Vagina (tissue), 2 donors: Measurements from ENCODE around the gene SEPTIN5. TPM values are rescaled to one million over a fixed set of nuclear protein-coding genes. Genes with fewer than 3 reads are reported as not detected.

ENCODE experiments used
- DNase-seq, 2 donors: peaks; one replicate each; pipeline ENCODE4 v3.0.0-alpha.2; 2017; ENCODE audit errors: extremely low spot score in 2 of 2
- H3K27ac ChIP-seq: fragments of 200-600 bp; sonication (generic); one replicate; pipeline ENCODE4 v1.5.1; 2019
- H3K27me3 ChIP-seq: fragments of 200-600 bp; sonication (generic); one replicate; pipeline ENCODE4 v1.5.1; 2019
- H3K36me3 ChIP-seq, 2 donors: fragments of 200-600 bp; sonication (generic); one replicate each; pipeline ENCODE4 v1.5.1; 2017 to 2019
- H3K4me1 ChIP-seq: fragments of 200-600 bp; sonication (generic); one replicate; pipeline ENCODE4 v1.5.1; 2019
- H3K4me3 ChIP-seq, 2 donors: fragments of 200-600 bp; sonication (generic); 1 replicate in 1 of 2; 2 replicates in 1 of 2; pipeline ENCODE4 v1.5.1; 2016 to 2019
- H3K9me3 ChIP-seq: fragments of 200-600 bp; sonication (generic); one replicate; pipeline ENCODE4 v1.5.1; 2019
- POLR2A ChIP-seq, 2 donors: fragments of 450-650 bp; IDR thresholded peaks; one replicate each; pipeline ENCODE4 v1.6.1; 2017; ENCODE audit warnings: antibody characterized with exemption in 2 of 2, mild to moderate bottlenecking in 2 of 2, moderate library complexity in 2 of 2
- POLR2AphosphoS5 ChIP-seq, 2 donors: sonication (generic); formaldehyde crosslinking; IDR thresholded peaks; one replicate each; pipeline ENCODE4 v1.9.0; 2017; ENCODE audit warnings: antibody characterized with exemption in 2 of 2, mild to moderate bottlenecking in 2 of 2, low read depth in 1 of 2; ENCODE audit not compliant: insufficient read depth in 1 of 2
- intact Hi-C: fragments of 100-400 bp; cut with DNase I; formaldehyde crosslinking; loops from one replicate; pipeline ENCODE4 v1.15.1; 2023
- total RNA-seq: library from RNA; depleted of rRNA; stranded (reverse); fragments of >200 nt; gene quantifications from one replicate; pipeline ENCODE4 v1.2.3, GENCODE V29; 2016
- TF ChIP-seq, protein P1 (sequence below), 3 experiments: fragments of 450-650 bp in 2 of 3; fragments of 200-600 bp in 1 of 3; sonication (generic) in 1 of 3; IDR thresholded peaks; one replicate each; pipeline ENCODE4 v1.5.1; 2017 to 2019; ENCODE audit warnings: antibody characterized with exemption in 3 of 3, mild to moderate bottlenecking in 2 of 3, moderate library complexity in 2 of 3

SEPTIN5 gene
- total RNA-seq, 1 donor from 2014 or later, result 67.3 TPM

DNA sequence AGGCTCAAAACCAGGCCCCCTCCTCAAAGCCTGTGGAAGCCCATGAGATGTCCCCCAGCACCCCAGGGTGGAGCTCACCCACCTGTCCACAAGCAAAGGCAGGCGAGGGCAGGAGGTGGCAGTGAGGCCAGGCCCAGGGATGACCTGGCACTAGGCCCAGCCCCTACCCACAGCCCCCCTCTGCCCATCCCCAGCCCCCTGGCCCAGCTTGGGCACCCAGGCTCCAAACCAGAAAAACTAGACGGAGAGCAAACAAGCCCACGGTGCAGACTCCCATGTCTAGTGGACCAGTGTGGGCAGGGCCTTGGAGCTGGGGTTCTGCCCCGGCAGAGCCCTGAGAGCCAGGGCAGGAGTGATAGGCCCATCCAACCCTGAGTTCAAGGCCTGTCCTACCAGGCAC is 29.3 kb downstream of the SEPTIN5 start:
- no peaks in the 10 kb centered on the region for H3K9me3 ChIP-seq
- no peak overlapping the region for H3K27ac ChIP-seq
- no peaks in the 10 kb centered on the region for H3K36me3 ChIP-seq
- H3K27me3 ChIP-seq, result no peaks in the 10 kb centered on the region
- intact Hi-C loops, result no loop called here
- DNase-seq, result no peak
- no peaks in the 10 kb centered on the region for H3K4me1 ChIP-seq
- TF ChIP-seq, protein P1, sequence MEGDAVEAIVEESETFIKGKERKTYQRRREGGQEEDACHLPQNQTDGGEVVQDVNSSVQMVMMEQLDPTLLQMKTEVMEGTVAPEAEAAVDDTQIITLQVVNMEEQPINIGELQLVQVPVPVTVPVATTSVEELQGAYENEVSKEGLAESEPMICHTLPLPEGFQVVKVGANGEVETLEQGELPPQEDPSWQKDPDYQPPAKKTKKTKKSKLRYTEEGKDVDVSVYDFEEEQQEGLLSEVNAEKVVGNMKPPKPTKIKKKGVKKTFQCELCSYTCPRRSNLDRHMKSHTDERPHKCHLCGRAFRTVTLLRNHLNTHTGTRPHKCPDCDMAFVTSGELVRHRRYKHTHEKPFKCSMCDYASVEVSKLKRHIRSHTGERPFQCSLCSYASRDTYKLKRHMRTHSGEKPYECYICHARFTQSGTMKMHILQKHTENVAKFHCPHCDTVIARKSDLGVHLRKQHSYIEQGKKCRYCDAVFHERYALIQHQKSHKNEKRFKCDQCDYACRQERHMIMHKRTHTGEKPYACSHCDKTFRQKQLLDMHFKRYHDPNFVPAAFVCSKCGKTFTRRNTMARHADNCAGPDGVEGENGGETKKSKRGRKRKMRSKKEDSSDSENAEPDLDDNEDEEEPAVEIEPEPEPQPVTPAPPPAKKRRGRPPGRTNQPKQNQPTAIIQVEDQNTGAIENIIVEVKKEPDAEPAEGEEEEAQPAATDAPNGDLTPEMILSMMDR (IDR thresholded peaks at IDR 0.05), result no peak
- TF ChIP-seq POLR2A (IDR thresholded peaks at IDR 0.05), result no peak
- no peak for TF ChIP-seq POLR2AphosphoS5 (IDR thresholded peaks at IDR 0.05; ENCODE audit: insufficient read depth in 1 of 2, low read depth in 1 of 2)
- H3K4me3 ChIP-seq, result no peak overlapping the region

DNA sequence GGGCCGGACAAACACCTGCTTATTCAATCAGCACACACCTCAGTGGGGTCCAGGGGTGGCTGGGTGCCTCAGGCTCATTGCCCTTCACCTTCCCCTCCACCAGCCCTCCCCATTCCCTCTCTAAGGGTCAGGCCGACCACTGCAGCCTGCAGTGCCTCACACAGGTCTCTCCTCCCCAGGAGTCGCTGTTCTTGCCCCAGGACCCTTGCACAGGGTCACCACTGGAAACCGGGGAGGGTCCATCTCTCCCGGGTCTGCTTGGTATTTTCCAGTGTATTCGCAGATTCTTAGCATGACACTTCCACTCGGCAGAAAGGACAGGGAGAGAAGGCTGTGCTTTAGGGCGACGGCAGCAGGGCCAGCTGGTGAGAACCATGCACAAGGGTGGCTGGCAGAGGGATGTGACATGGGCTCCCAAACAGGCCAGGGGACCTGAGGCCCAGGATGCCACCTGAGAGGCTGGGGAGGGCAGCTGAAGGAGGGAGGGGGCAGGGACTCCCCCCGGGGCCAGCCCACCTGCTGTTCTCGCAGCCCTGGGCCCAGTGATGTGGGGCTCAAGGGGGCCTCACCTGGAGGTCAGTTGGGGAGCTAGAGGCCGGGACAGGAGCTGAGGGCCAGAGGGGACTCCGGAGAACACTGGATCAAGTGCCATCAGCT is 30.2 kb downstream of the SEPTIN5 start:
- intact Hi-C loops, result no loop called here
- no peaks in the 10 kb centered on the region for H3K9me3 ChIP-seq
- no peaks in the 10 kb centered on the region for H3K36me3 ChIP-seq
- no peak for DNase-seq
- H3K4me1 ChIP-seq, result no peaks in the 10 kb centered on the region
- H3K27me3 ChIP-seq, result no peaks in the 10 kb centered on the region
- TF ChIP-seq POLR2AphosphoS5 (IDR thresholded peaks at IDR 0.05; ENCODE audit: insufficient read depth in 1 of 2, low read depth in 1 of 2) (no peak), POLR2A (IDR thresholded peaks at IDR 0.05) (no peak)
- TF ChIP-seq, protein P1 (IDR thresholded peaks at IDR 0.05), result no peak
- no peak overlapping the region for H3K4me3 ChIP-seq
- no peak overlapping the region for H3K27ac ChIP-seq

DNA sequence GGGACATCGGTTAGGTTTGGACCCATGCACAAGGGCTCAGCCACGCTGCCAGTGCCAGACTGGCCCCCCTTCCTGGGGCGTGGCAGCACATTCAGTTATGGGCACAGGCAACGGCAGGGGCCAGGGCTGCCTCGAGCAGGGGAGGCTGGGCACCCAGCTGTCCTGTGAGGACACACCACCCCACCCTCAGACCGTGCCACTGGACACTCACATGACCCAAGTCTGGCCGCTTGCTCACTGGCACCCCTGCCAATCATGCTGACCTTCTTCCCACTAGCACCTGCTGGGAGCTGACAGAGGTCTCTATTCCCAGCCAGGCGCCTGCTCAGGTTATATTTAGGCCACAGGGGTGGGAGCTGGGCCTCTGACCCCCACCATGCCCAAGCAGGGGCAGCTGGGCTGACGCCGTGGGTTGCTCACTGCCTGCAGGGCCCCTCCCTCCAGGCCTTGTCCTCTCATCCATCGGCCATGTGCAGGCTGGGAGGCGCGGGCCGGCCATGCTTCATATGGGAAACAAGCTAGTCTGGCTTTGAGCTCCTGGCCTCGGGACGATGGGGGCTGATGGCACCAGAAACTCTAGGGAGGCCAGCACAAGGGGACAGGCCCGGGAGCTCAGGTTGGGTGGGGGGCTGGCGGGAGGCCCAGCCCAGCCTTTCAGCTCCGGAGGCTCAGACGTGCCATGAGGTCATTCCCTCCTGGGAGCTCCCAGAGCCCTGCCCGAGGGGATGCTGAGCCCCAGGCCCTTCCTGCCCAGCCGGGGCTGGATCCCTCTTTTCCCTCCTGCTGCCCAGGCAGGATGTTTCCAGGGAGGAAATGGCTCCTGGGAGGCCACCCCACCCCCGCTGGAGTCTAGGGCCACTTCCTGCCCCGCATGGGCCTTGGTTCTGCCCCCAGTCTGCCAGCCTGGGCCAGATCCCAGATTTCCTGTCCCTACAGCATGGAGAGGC is 31.1 kb downstream of the SEPTIN5 start:
- DNase-seq, result no peak
- Histone ChIP-seq H3K9me3 (no peaks in the 10 kb centered on the region), H3K27me3 (no peaks in the 10 kb centered on the region), H3K4me1 (no peaks in the 10 kb centered on the region), H3K27ac (no peak overlapping the region), H3K36me3 (no peaks in the 10 kb centered on the region), H3K4me3 (no peak overlapping the region)
- intact Hi-C loops, result no loop called here
- TF ChIP-seq POLR2A (IDR thresholded peaks at IDR 0.05), result no peak
- TF ChIP-seq, protein P1 (IDR thresholded peaks at IDR 0.05), result no peak
- TF ChIP-seq POLR2AphosphoS5 (IDR thresholded peaks at IDR 0.05; ENCODE audit: insufficient read depth in 1 of 2, low read depth in 1 of 2), result no peak

DNA sequence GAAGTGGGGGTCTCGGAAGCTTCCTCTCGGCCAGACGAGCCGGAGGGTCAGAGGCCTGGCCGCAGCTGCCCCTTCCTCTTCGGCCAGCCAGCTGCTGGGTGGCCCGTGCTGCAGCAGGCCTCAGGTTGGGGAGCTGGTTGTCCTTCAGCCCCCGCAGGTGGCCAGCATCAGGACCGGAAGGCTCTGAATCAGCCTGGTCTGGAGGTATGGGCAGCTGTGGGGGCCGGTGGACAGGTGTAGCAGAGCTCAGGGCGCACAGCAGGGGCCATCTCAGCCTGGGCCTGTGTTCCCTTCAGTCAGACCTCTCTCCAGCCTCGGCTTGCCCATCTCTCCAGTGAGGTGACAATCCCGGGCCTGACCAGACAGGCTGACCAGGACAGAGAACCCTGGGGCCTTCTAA is 32.4 kb downstream of the SEPTIN5 start:
- TF ChIP-seq POLR2AphosphoS5 (IDR thresholded peaks at IDR 0.05; ENCODE audit: insufficient read depth in 1 of 2, low read depth in 1 of 2), result no peak
- no peak for TF ChIP-seq POLR2A (IDR thresholded peaks at IDR 0.05)
- TF ChIP-seq, protein P1 (IDR thresholded peaks at IDR 0.05), result no peak
- no peaks in the 10 kb centered on the region for H3K27me3 ChIP-seq
- intact Hi-C loops, result no loop called here
- H3K4me3 ChIP-seq, result no peak overlapping the region
- DNase-seq, result no peak
- no peak overlapping the region for H3K27ac ChIP-seq
- H3K36me3 ChIP-seq, result no peaks in the 10 kb centered on the region
- no peaks in the 10 kb centered on the region for H3K4me1 ChIP-seq
- H3K9me3 ChIP-seq, result no peaks in the 10 kb centered on the region
